ENCODE measurements around the gene ECEL1.

The ECEL1 gene

GRCh38 chr2:232496501-232497270 lies 9.1 kb upstream of the ECEL1 start:
- DNase-seq: no peak

GRCh38 chr2:232495292-232495691 lies 7.7 kb upstream of the ECEL1 start:
- no peak for DNase-seq

- DNase-seq: no peak
Observed at GRCh38 chr2:232494542-232494941, 6.9 kb upstream of the ECEL1 start.

GRCh38 chr2:232493701-232494474 lies 6.3 kb upstream of the ECEL1 start:
- no peak for DNase-seq

- no peak for DNase-seq
Observed at GRCh38 chr2:232492963-232493700, 5.5 kb upstream of the ECEL1 start.

GRCh38 chr2:232492236-232492848 lies 4.7 kb upstream of the ECEL1 start:
- DNase-seq: no peak

GRCh38 chr2:232491139-232491780 lies 3.6 kb upstream of the ECEL1 start:
- no peak for DNase-seq

GRCh38 chr2:232490221-232491138 lies 2.8 kb upstream of the ECEL1 start:
- no peak for DNase-seq

- DNase-seq: no peak
Observed at GRCh38 chr2:232489516-232490220, 2.0 kb upstream of the ECEL1 start.

GRCh38 chr2:232488721-232489300 lies 1.2 kb upstream of the ECEL1 start:
- DNase-seq: no peak

- DNase-seq: no peak
Observed at GRCh38 chr2:232488097-232488711, 570 bp upstream of the ECEL1 start.

GRCh38 chr2:232486558-232487384 lies 863 bp downstream of the ECEL1 start:
- no peak for DNase-seq

- DNase-seq: no peak
Observed at GRCh38 chr2:232485757-232486557, 1.7 kb downstream of the ECEL1 start.

- no peak for DNase-seq
Observed at GRCh38 chr2:232485348-232485756, 2.3 kb downstream of the ECEL1 start.

GRCh38 chr2:232484628-232485347 lies 2.8 kb downstream of the ECEL1 start:
- DNase-seq: no peak

GRCh38 chr2:232483923-232484627 lies 3.6 kb downstream of the ECEL1 start:
- no peak for DNase-seq
